SK-N-MC (cell line): Measurements from ENCODE around the gene PAX6.

Experiments used
- DNase-seq: peaks from one replicate; pipeline ENCODE4 v3.0.0-alpha.2; 2011; ENCODE audit warnings: low read depth, low spot score
- H3K27ac ChIP-seq: fragments of 200-600 bp; sonication (generic); 2 replicates; pipeline ENCODE4 v1.5.1; 2016; ENCODE audit warnings: mixed run types
- H3K36me3 ChIP-seq: fragments of 200-600 bp; sonication (generic); 2 replicates; pipeline ENCODE4 v1.6.1; 2017; ENCODE audit warnings: antibody characterized with exemption, low read length, mixed read lengths; ENCODE audit not compliant: insufficient read depth
- H3K4me3 ChIP-seq: fragments of 200-600 bp; sonication (generic); 2 replicates; pipeline ENCODE4 v1.5.1; 2016
- H3K9ac ChIP-seq: fragments of 200-600 bp; sonication (generic); 2 replicates; pipeline ENCODE4 v1.8.0; 2017; ENCODE audit warnings: mixed run types, mixed read lengths; ENCODE audit not compliant: insufficient read length
- H3K9me3 ChIP-seq: fragments of 200-600 bp; sonication (generic); 2 replicates; pipeline ENCODE4 v1.6.1; 2017; ENCODE audit warnings: low read depth, mild to moderate bottlenecking, antibody characterized with exemption, low read length, moderate library complexity, mixed read lengths
- EZH2 ChIP-seq: fragments of 200-600 bp; sonication (generic); IDR thresholded peaks from one replicate; pipeline ENCODE4 v1.6.1; 2017; ENCODE audit warnings: antibody characterized with exemption
- FOXP2 ChIP-seq: optimal IDR thresholded peaks from 2 replicates; pipeline ENCODE3; 2011; ENCODE audit warnings: mild to moderate bottlenecking, moderate library complexity; ENCODE audit not compliant: insufficient read depth; ENCODE audit errors: extremely low read length, control extremely low read depth
- POLR2AphosphoS5 ChIP-seq: IDR thresholded peaks from 2 replicates; pipeline ENCODE4 v1.6.1; 2012; ENCODE audit warnings: mild to moderate bottlenecking, low read depth, low read length, borderline replicate concordance

PAX6 gene

DNA sequence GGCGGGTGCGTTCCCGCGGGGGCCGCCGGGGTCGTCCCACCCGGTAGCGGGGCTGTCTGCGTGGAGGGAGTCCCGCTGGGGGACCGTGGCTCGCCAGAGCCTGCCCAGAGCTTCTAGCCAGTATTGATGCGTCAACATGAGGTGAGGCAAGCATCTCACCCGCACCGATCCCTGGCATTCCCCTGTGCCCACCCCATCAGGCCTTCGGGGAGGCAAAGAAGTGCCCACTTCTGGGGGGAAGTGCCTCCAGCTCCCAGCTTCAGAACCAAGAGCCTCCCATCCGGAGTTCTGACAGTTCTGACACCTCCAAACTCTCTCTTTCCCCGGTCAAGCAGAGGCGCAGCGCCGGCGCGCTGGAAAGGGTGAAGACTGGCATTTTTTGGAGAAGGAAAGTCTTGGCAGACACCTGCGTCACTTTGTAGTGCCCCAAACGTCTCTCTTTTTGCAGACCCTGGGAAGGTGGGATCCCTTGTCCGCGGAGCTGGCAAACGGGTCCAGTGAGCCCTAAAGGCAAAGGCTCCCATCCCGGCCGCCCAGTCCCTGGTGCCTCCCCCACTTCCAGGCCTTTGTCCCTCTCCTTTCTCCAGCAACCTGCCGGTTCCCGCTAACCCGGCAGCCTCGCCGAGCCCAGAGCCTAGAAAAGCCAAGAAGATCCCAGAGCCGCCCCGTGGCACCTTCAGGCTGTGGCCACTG is 3.2 kb upstream of the PAX6 start:
- no peak overlapping the region for H3K9ac ChIP-seq

DNA sequence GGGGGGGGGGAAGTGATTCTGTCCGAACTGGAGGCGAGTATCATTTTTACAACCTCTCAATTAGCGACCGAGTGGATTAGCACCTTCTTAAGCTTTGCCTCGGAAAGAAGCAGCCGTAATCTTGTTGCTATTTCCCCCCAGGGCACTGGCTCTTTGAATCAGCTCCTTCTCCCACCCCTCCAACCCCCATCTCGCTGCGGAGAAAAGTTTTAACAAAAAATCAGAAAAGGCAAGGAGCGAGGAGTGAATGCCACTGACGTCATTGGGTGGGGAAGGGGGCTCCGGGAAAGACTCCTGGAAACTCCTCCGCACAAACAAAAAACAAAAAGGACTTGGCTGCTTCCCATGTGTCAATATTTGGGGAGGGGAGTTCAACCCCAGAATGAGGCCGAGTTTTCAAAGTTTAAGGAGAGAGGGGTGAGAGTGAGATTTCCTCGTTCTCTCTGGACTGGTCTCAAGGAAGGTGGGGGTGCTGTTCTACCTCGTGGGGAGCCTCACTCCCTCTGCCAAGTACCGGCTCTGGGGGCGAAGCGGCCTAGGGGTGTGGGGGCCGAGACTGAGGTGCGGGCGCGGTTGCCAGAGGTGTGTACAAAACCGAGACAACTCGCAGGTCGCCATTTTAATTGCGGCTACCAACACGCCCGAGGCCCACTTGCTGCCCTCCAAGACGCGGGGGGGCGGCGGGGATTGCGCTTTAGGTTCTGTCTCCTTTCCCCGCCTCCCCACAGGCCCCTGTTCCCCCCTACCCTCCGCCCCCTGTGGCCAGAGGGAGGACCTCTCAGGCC is 2.5 kb upstream of the PAX6 start:
- H3K36me3 ChIP-seq = no peaks in the 10 kb centered on the region
- H3K27ac ChIP-seq = no peak overlapping the region
- H3K9me3 ChIP-seq = no peaks in the 10 kb centered on the region
- DNase-seq = no peak
- H3K4me3 ChIP-seq = peak overlapping the region; percentile 45
- no peak overlapping the region for H3K9ac ChIP-seq
- TF ChIP-seq EZH2 = no peak
- no peak for TF ChIP-seq POLR2AphosphoS5
- TF ChIP-seq FOXP2 = no peak

More for the DNA sequence above, 3.2 kb upstream of the PAX6 start:
- DNase-seq = no peak
- no peak overlapping the region for H3K4me3 ChIP-seq
- H3K27ac ChIP-seq = no peak overlapping the region
- no peaks in the 10 kb centered on the region for H3K9me3 ChIP-seq
- TF ChIP-seq FOXP2 (no peak), POLR2AphosphoS5 (no peak)
- no peaks in the 10 kb centered on the region for H3K36me3 ChIP-seq

DNA sequence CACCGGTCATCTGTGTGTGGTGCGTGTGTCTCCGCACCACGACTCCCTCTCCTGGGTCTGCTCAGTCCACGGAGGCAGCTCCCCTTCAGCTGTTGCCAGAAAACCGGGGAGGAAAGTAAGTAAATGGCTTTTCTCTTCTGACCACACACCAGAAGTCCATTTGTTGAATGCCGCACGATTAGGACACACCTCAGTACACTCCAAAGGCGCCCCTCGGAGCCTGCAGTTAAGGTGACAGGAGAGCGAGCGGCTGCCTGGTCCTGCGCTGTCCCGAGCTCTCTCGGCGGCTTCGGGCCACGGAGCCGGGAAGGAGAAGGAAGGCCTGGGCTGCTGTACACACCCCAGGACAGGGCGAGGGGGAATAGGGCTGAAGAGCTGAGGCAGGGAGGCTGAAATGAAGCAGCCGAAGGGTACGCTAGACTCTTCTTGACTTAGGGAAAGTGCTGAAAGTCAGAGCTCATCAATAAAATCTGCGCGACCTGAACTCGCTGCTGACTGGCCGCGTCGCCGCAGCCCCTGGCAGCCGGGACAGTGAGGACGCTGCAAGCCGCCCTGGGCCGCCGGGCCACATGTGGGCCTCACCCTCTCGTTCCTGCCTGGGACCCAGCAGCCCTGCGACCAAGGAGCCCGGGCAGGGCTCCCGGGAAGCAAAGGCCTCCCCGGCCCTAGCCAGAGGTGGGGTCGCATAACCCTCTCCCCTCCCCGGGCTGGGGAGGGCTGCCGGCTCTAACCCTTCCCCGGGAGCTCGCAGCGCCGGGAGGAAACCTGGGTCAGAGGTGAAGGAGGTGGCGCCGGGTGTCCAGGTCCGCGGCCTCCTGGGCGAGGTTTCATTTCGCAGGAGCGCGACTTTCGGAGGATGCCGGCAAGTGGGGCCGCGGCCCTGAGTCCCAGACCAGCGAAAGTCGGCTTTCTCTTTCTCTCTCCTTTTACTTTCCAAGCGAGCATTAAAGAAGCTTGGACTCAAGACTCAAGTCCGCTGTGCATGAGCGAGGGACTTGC is 1.6 kb upstream of the PAX6 start:
- no peak overlapping the region for H3K4me3 ChIP-seq
- DNase-seq = no peak
- TF ChIP-seq POLR2AphosphoS5 (no peak), FOXP2 (no peak), EZH2 (no peak)

GRCh38 chr11:31809857-31810778 is 1.0 kb downstream of the PAX6 start:
- no peak; the same call in 1 of the 2 replicates for TF ChIP-seq POLR2AphosphoS5
- no peak for TF ChIP-seq FOXP2
- no peak for TF ChIP-seq EZH2
- no peak for DNase-seq
- H3K36me3 ChIP-seq = peaks cover 7% of the 10 kb centered on the region; the same call in 1 of the 2 replicates
- H3K9me3 ChIP-seq = no peaks in the 10 kb centered on the region
- H3K9ac ChIP-seq = peak overlapping the region; percentile 89
- peak overlapping the region; percentile 85 for H3K4me3 ChIP-seq
- peak overlapping the region; percentile 82 for H3K27ac ChIP-seq

More for the DNA sequence above, 1.6 kb upstream of the PAX6 start:
- H3K27ac ChIP-seq = no peak overlapping the region
- no peak overlapping the region for H3K9ac ChIP-seq
- H3K9me3 ChIP-seq = no peaks in the 10 kb centered on the region
- H3K36me3 ChIP-seq = peaks cover 2% of the 10 kb centered on the region; the same call in 1 of the 2 replicates

DNA sequence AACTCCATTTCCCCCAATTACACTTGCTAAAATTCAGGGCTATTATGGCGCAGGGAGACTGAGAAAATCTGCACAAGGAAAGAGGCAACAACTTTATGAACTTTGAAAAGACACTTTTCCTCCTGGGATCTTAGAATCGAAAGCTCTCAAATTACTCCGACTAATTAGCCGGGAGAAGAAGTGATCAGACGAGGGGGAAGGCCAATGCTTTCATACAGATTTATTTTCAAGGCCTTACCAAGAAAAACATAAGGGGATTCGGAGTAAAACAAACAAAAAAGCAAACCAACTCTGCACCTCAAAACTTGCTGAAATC is 1.6 kb downstream of the PAX6 start:
- Histone ChIP-seq H3K36me3 (peaks cover 7% of the 10 kb centered on the region; the same call in 1 of the 2 replicates), H3K4me3 (peak overlapping the region; percentile 85), H3K9ac (peak overlapping the region; percentile 89), H3K9me3 (no peaks in the 10 kb centered on the region), H3K27ac (peak overlapping the region; percentile 64)
- no peak for DNase-seq
- TF ChIP-seq EZH2 = no peak
- TF ChIP-seq POLR2AphosphoS5 = no peak
- no peak for TF ChIP-seq FOXP2

DNA sequence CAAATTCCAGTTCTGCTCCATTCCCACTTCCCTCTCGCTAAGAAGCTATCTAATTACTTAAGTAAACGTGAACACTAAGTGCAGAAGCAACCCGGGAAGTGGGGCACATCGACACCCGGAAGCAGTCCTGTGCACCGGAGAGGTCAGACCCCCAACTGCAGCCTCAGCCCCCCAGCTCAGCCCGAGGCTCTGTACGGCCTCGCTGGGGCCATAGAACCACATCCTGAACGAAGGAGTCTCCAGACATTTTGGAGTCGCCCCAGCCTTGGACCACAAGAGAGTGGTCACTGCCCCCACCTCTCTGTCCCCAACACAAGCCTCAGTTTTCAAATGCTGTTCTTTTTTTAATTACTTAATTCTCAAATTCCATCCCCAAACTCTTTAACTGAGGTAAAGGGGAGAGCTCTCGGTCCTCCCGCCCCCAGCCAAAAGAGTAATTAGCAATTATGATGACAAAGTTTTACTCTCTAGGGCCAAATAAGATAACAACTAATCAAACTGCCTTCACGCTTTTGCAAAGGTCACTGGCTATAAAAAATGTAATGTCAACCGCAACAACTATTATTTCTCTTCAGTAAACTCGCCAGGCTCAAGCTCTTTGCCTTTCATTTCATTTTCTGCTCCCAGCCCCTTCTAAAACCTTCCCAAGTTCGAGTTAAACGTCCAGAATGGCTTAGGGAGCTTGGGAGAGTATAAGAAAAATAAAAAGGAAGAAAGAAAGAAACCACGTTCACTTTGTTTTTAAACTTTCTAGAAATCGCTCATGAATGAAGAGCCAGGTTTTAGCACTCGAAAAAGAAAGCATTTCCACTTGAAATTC is 2.2 kb downstream of the PAX6 start:
- H3K9me3 ChIP-seq = no peaks in the 10 kb centered on the region
- no peak for TF ChIP-seq FOXP2
- TF ChIP-seq POLR2AphosphoS5 = no peak
- no peak for TF ChIP-seq EZH2
- DNase-seq = no peak
- H3K36me3 ChIP-seq = peaks cover 7% of the 10 kb centered on the region; the same call in 1 of the 2 replicates
- peak overlapping the region; percentile 89 for H3K9ac ChIP-seq
- H3K27ac ChIP-seq = peak overlapping the region; percentile 64
- H3K4me3 ChIP-seq = peak overlapping the region; percentile 85
